Natural killer cell (primary cell): ENCODE results near the gene TSPAN13. TPM values are rescaled to one million over a fixed set of nuclear protein-coding genes. Genes with fewer than 3 reads are reported as not detected.
A peak's percentile ranks its signal among the peaks of the same experiment; 100 is the strongest.

Source experiments
- ATAC-seq, 3 donors: fragments of 150-1000 bp in 2 of 3; fragments of 200-7000 bp in 1 of 3; cut with Tn5 transposase; 1 replicate in 1 of 3; 2 replicates in 2 of 3; pipeline ENCODE4 v1.10.0; 2021; ENCODE audit warnings: mild to moderate bottlenecking in 2 of 3, moderate library complexity in 2 of 3
- DNase-seq, 2 donors: peaks; one replicate each; pipeline versions ENCODE4 v3.0.0 to v3.0.0-alpha.2; 2013 to 2021; ENCODE audit warnings: mixed read lengths in 1 of 2
- H3K27ac ChIP-seq: one replicate; pipeline ENCODE4 v1.5.1; 2013; ENCODE audit warnings: mild to moderate bottlenecking, low read length
- H3K27me3 ChIP-seq: one replicate; pipeline ENCODE4 v1.6.1; 2013; ENCODE audit warnings: low read length; ENCODE audit not compliant: control insufficient read depth, insufficient read depth
- H3K36me3 ChIP-seq: one replicate; pipeline ENCODE4 v1.6.1; 2013; ENCODE audit warnings: low read length; ENCODE audit not compliant: control insufficient read depth, insufficient read depth
- H3K4me1 ChIP-seq: one replicate; pipeline ENCODE4 v1.6.1; 2013; ENCODE audit warnings: low read length; ENCODE audit not compliant: control insufficient read depth, insufficient read depth
- H3K4me3 ChIP-seq: one replicate; pipeline ENCODE4 v1.5.1; 2013; ENCODE audit warnings: low read length
- H3K9me3 ChIP-seq: one replicate; pipeline ENCODE4 v1.6.1; 2013; ENCODE audit warnings: low read length; ENCODE audit not compliant: control insufficient read depth, insufficient read depth
- H3K27ac Mint-ChIP-seq, 2 donors: one replicate each; pipeline ENCODE4 v1.8.0; 2022; ENCODE audit warnings: mild to moderate bottlenecking in 2 of 2, mixed read lengths in 2 of 2, moderate library complexity in 1 of 2
- H3K27me3 Mint-ChIP-seq, 2 donors: one replicate each; pipeline ENCODE4 v1.8.0; 2022; ENCODE audit warnings: low read depth in 2 of 2, mixed read lengths in 2 of 2
- H3K36me3 Mint-ChIP-seq: one replicate; pipeline ENCODE4 v1.8.0; 2022; ENCODE audit warnings: mixed read lengths
- H3K4me1 Mint-ChIP-seq, 2 donors: one replicate each; pipeline ENCODE4 v1.8.0; 2022; ENCODE audit warnings: mixed read lengths in 2 of 2
- H3K4me3 Mint-ChIP-seq: one replicate; pipeline ENCODE4 v1.8.0; 2022; ENCODE audit warnings: mild to moderate bottlenecking, moderate library complexity, mixed read lengths
- H3K9me3 Mint-ChIP-seq, 2 donors: one replicate each; pipeline ENCODE4 v1.8.0; 2022; ENCODE audit warnings: mixed read lengths in 2 of 2
- WGBS: methylation state at CpG from one replicate; pipeline ENCODE4 v1.1.7; 2013; ENCODE audit warnings: missing lambda C conversion rate; ENCODE audit not compliant: insufficient coverage; 5-methylcytosine and 5-hydroxymethylcytosine counted together
- intact Hi-C: fragments of 100-400 bp; cut with micrococcal nuclease; formaldehyde crosslinking; loops from one replicate; pipeline ENCODE4 v1.14.2; 2022
- total RNA-seq, 4 donors: library from RNA; stranded (reverse); fragments of 120-200 nt in 1 of 4; gene quantifications; one replicate each; pipeline versions ENCODE4 v1.2.3 to v1.2.4, GENCODE V29; 2013 to 2022
- TF ChIP-seq, protein P1 (sequence below): fragments of 200-600 bp; IDR thresholded peaks from one replicate; pipeline ENCODE4 v1.8.0; 2022; ENCODE audit warnings: antibody characterized with exemption

TSPAN13 gene
- 1 to 10 TPM; 1.4 to 2.3 (median 1.8) TPM for total RNA-seq
- 15.2 TPM for total RNA-seq (2013)

DNA sequence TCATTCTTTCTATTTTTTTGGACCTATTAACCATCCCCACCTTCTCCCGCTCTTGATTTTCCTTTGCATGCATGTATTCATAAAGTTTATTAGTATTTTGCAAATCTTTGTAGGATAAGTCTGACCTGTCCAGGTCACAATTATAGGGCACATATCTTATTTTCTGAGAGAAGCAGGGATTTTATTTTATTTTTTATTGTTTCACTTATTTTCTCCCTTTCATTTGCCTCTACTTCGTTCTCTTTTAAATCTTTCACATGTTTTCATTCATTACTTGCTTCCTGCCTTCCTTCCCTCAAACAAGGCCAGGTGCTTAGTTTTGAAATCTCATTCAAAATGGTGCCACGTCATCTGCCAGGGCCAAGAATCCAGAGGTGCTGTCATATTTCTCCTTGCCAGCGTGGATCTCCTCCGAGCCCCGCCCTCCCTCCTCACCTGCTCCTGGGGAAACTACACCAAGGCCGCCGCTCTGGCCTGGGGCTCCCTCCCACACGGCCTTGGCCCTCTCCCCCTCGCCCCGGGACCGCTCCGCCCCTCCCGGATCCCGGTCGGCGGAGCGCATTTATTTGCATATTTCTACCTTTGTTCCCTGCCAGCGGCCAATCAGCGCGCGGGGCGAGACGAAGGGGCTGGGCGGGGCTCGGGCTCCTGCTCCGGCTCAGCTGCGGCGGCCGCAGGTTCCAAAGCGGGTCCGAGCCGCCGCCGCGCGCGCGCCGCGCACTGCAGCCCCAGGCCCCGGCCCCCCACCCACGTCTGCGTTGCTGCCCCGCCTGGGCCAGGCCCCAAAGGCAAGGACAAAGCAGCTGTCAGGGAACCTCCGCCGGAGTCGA, at the start of gene TSPAN13:
Gene TSPAN13 (plus strand): TSS at position 654 of the 830 bp plus-strand sequence. CDS start 213 bp downstream, outside the sequence.
- peaks cover 14% of the 10 kb centered on the region for H3K27me3 ChIP-seq
- Mint-ChIP-seq H3K27me3 (peaks cover 0 to 16% of the 10 kb centered on the region in 2 donors), H3K4me3 (peak within 1 kb of the TSS; percentile 80), H3K27ac (peak within 1 kb of the TSS in 1 of 2 donors; percentile 69), H3K36me3 (no peaks in the 10 kb centered on the region), H3K4me1 (peaks cover 11 to 14% of the 10 kb centered on the region in 2 donors), H3K9me3 (no peaks in the 10 kb centered on the region)
- intact Hi-C loops, result no loop called here
- H3K27ac ChIP-seq, result no peak within 1 kb of the TSS
- TF ChIP-seq, protein P1, sequence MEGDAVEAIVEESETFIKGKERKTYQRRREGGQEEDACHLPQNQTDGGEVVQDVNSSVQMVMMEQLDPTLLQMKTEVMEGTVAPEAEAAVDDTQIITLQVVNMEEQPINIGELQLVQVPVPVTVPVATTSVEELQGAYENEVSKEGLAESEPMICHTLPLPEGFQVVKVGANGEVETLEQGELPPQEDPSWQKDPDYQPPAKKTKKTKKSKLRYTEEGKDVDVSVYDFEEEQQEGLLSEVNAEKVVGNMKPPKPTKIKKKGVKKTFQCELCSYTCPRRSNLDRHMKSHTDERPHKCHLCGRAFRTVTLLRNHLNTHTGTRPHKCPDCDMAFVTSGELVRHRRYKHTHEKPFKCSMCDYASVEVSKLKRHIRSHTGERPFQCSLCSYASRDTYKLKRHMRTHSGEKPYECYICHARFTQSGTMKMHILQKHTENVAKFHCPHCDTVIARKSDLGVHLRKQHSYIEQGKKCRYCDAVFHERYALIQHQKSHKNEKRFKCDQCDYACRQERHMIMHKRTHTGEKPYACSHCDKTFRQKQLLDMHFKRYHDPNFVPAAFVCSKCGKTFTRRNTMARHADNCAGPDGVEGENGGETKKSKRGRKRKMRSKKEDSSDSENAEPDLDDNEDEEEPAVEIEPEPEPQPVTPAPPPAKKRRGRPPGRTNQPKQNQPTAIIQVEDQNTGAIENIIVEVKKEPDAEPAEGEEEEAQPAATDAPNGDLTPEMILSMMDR, result no peak
- peak; percentile 66 to 78 (median 75) for ATAC-seq
- WGBS, result under 1% methylated on average over 47 of the region's 48 CpGs
- DNase-seq, result peak; percentile 29 to 54
- no peaks in the 10 kb centered on the region for H3K9me3 ChIP-seq
- H3K36me3 ChIP-seq, result no peaks in the 10 kb centered on the region
- peaks cover 13% of the 10 kb centered on the region for H3K4me1 ChIP-seq
- H3K4me3 ChIP-seq, result peak within 1 kb of the TSS; percentile 46

DNA sequence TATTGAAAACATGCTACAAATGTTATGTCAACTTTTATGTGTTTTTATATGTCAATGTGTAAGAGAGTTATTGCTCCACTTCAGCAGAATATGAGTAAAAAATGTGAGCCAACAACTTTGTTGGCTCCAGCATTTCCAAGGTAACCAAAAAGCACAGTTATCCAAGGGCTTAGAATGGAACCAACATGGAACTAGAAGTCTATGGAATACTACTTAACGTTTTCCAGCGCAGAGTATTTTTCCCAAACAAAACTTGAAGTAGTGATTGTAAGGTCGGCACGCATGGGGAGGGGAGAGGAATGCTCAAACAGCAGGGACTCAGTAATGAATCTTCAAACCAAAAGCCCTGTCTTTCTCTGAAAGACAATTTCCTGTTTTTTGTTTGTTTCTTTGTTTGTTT, 45.0 kb upstream of the TSPAN13 start:
- 98% methylated on average over 4 of the region's 4 CpGs for WGBS
- no peak for ATAC-seq
- Histone ChIP-seq H3K27me3 (no peaks in the 10 kb centered on the region), H3K36me3 (peaks cover 13% of the 10 kb centered on the region), H3K4me1 (no peaks in the 10 kb centered on the region), H3K4me3 (no peak overlapping the region), H3K27ac (no peak overlapping the region), H3K9me3 (no peaks in the 10 kb centered on the region)
- no peaks in the 10 kb centered on the region for H3K27me3 Mint-ChIP-seq
- no peak for DNase-seq
- H3K9me3 Mint-ChIP-seq, result no peaks in the 10 kb centered on the region
- intact Hi-C loops, result no loop called here
- no peaks in the 10 kb centered on the region for H3K4me1 Mint-ChIP-seq
- TF ChIP-seq, protein P1, result no peak
- peaks cover 14% of the 10 kb centered on the region for H3K36me3 Mint-ChIP-seq
- no peak overlapping the region for H3K27ac Mint-ChIP-seq
- H3K4me3 Mint-ChIP-seq, result no peak overlapping the region

DNA sequence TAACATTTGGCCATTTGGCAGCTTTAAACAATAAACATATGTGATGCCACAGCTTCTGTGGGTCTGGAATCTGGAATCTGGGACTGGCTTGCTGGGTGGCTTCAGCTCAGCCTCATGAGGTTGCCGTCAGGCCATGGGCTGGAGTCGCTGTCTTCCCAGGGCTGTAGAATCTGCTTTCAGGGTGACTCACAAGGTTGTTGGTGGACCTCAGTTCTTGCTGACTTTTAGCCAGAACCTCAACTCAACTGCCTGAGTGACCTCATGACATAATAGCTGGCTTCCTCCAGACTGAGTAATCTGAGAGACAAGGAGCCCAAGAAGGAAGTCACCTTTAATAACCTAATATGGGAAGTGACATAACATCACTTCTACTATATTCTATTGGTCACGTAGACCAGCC, 44.6 kb upstream of the TSPAN13 start:
- H3K27ac ChIP-seq, result no peak overlapping the region
- 90% methylated on average over 2 of the region's 3 CpGs for WGBS
- no peaks in the 10 kb centered on the region for H3K9me3 Mint-ChIP-seq
- no peaks in the 10 kb centered on the region for H3K27me3 ChIP-seq
- intact Hi-C loops, result no loop called here
- H3K36me3 ChIP-seq, result peaks cover 12% of the 10 kb centered on the region
- H3K36me3 Mint-ChIP-seq, result peaks cover 10% of the 10 kb centered on the region
- H3K27me3 Mint-ChIP-seq, result no peaks in the 10 kb centered on the region
- DNase-seq (no peak), ATAC-seq (no peak)
- H3K4me1 ChIP-seq, result no peaks in the 10 kb centered on the region
- no peak overlapping the region for H3K4me3 Mint-ChIP-seq
- H3K4me1 Mint-ChIP-seq, result no peaks in the 10 kb centered on the region
- no peaks in the 10 kb centered on the region for H3K9me3 ChIP-seq
- TF ChIP-seq, protein P1, result no peak
- no peak overlapping the region for H3K27ac Mint-ChIP-seq
- no peak overlapping the region for H3K4me3 ChIP-seq
